Stimulated activated CD8-positive, alpha-beta memory T cell treated with anti-CD3 and anti-CD28 coated beads, Interleukin-15, amount 100 ng/mL, for 4 hours (primary cell): ENCODE results near the gene USP3.

Experiments used
- DNase-seq, 2 donors: peaks; one replicate each; pipeline ENCODE4 v3.0.0-alpha.2; 2020; ENCODE audit warnings: low read depth in 2 of 2

The USP3 gene

GRCh38 chr15:63504247-63504978 lies at the start of gene USP3:
TSS of gene USP3 (plus strand) at chr15:63504593. CDS start at chr15:63504740, 147 bp downstream.
- DNase-seq: peak; percentile 84 to 94

DNA sequence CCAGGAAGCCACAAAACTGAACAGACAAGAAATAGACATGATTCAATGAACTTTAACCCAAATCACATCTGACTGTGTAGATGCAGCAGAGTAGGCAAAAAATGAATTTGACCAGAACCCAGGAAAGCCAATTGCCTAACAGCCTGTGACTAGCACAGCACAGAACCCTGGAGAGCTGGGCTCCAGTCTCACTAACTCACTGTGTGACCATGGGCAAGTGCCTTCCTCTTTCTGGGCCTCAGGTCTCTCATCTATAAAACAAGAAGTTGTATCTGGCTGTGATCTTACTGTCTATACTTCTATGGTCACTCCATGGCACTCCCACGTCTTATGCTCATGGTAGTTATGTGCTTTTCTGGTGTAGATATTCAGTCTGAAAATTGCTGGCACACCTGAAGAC lies 48.1 kb upstream of the USP3 start:
- no peak for DNase-seq

DNA sequence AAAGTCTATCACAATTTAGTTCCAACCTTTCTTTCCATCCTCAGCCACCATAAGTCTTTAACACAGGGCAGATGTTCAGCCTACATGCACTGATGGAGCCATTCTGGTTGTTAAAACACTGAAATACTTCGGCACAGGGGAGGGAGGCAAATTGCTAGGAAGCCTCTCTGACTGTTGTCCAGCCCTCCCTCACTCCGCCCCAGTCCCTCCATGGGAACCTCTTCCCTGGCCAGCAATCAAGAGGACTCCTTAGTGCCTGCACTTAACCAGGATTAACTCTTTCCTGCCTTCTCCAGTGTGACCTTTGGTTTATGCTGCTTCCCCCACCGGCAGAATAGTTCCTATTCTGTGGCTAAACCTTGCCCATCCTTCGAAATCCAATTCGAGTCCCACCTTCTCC lies 47.0 kb upstream of the USP3 start:
- DNase-seq: no peak

DNA sequence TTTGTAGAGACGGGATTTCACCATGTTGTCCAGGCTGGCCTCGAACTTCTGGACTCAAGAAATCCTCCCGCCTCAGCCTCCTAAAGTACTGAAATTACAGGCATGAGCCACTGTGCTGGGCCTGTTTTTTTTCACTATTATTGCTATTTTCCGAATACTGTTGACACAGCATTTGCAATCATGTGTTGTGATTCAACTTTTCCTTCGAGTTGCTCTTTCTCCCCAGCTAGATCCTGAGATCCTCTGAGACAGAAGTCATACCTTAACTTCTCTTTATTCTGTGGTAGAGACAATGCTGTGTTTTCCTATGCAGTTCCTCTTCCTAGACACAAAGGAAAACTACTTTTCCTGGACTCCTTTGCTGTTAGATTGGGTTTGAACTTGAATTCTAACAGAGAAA lies 46.4 kb upstream of the USP3 start:
- no peak for DNase-seq

- no peak for DNase-seq
Measured at GRCh38 chr15:63458794-63459395, 45.5 kb upstream of the USP3 start.

DNA sequence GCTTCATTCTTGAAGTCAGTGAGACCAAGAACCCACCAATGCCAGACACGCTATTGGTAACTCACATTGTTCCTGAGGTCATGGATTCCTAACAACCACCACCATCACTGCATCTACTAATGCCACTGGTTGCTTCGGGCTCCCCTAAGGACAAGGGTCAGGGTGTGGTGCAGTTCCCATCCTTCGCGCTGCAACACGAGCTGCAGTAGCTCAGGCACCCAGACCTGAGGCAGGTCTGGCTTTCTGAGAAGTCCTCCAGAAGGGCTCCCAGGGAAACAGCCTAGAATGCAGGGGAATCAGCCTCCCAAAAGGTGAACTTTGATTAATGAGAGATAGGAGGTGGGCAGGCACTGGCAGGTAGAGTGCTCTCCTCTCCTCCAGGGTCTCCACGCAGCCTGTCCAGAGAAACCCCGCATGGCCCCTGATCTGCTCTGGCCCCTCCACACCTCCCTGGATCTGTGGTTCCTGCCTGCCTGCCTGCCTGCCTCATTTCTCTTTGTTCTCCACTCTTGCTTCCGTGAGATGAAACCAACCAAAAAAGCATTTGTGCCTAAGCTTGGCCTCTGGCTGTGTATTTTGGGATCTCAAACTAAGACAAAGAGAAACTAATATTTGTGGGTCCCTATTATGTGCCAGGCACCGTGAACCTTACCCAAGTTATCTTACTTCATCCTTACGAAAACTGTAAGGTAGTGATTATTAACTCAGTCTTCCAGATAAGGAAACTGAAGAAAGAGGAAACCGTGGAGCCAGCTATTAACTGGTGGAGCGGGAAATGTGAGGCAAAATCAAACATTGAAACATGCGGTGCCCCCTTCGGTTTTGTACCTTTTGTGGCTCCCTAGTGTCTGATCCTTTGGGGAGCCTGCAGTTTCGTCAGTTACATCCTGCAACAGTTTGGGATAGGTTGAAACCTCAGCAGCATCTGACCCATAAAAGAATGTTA lies 43.9 kb upstream of the USP3 start:
- no peak for DNase-seq

DNA sequence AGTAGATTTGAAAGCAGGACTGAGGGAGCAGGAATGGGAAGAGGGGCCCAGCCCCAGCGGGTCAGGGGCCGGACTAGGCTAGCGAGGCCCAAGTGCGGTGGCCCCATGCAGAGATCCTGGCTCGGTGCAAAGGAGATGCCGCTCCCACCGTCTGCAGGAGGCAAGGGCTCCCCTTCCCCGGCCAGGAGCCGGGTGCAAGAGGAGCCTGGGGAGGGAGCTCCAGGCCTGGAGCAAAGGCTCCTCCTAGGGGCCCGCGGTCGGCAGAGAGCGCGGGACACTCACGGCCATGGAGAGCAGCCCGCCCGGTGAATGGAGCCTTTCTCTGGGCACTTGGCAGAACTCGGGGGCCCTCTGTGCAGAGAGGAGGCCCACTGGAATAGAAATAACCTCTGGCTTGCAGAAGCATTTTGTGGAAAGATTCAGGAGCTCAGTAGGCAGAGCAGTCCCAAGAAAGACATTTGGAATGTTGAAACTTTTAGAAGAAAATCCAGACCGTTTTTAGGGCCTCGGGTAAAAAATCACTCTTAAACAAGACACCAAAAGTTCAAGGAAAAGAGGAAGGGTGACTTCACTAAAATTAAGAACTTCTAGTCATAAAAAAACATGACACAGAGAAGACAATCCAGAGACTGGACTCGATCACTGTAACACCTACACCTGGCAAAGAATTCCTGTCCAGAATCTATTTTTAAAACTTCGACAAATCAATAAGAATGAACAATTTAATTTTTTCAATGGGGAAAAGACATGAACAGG lies 43.0 kb upstream of the USP3 start:
- DNase-seq: no peak

DNA sequence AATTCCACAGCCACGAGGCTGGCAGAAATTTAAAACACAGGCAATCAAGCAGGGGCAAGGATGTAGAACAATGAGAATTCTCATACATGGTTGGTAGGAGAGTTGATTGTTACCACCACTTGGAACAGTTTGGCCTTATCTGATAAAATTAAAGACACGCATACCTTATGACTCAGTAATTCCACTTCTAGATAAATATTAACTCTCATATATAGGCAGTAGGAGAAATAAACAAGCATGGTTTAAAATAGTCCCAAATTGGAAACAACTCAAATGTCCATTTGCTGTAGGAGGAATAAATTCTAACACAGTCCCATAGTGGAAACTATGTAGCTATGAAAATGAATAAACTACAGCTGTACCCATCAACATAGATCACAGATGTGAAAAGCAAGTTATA lies 42.3 kb upstream of the USP3 start:
- DNase-seq: no peak

GRCh38 chr15:63463036-63463435 lies 41.4 kb upstream of the USP3 start:
- DNase-seq: no peak

DNA sequence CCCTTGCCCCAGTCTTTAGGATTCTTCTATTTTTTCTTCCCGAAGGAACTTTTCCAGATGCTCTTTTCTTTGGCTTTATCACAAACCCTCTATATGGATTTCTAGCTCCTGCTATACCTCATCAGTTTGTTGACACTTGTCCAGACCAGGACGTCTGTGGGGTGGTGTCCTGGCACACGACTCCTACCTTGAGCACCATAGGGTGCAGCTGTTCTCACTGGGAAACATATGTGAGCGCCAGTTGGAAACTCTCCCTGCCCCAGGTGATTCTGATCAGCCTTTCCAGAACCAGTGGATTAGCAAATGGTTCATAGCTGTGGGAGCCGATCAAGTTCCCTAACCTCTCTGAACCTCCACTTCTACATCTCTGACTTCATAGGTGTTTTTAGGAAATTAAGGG lies 40.6 kb upstream of the USP3 start:
- DNase-seq: no peak

- DNase-seq: no peak
Measured at GRCh38 chr15:63465104-63465503, 39.3 kb upstream of the USP3 start.

DNA sequence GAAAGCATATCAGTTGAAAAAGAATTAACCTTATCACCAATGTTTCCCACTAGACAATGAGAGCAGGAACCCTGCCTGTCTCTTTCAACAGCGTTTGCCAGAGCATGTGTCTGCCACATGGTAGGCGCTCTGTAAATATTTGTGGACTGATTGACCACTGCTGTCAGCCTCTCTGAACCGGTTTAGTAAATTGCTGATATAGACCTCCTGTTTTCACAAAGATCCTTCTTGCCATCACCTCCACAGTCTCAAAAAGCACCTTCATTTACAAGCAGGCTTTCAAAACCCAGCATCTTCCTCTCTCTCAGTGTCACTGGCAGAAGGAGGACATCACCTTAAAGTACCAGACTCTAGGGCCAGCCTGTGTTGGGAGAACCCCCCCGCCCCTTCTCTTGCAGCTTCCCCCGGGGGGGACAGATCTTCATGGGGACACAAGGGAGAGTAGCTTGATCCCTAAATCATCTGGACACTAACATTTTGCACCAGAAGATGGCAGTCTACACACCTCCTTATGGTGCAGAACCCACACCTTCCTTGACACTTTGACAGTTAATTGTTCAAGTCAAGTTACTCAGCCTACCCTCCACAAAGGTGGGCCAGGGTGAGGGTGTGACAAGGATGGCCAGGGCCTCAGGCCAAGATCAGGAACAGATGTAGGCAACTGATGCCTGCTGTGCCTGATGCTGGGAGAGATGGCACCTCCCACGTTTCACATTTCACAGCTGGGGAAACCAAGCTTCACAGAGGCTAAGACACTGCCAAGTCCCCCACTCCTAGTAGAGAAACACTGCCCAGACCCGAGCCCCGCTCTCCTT lies 37.8 kb upstream of the USP3 start:
- DNase-seq: no peak

GRCh38 chr15:63469190-63469589 lies 35.2 kb upstream of the USP3 start:
- DNase-seq: no peak

- no peak for DNase-seq
Measured at GRCh38 chr15:63469984-63470383, 34.4 kb upstream of the USP3 start.

- no peak for DNase-seq
Measured at GRCh38 chr15:63473007-63473748, 31.2 kb upstream of the USP3 start.

GRCh38 chr15:63473749-63473998 lies 30.7 kb upstream of the USP3 start:
- no peak for DNase-seq

GRCh38 chr15:63473999-63474809 lies 30.2 kb upstream of the USP3 start:
- DNase-seq: peak in 1 of 2 donors; percentile 39

- DNase-seq: no peak
Measured at GRCh38 chr15:63474810-63475316, 29.5 kb upstream of the USP3 start.

DNA sequence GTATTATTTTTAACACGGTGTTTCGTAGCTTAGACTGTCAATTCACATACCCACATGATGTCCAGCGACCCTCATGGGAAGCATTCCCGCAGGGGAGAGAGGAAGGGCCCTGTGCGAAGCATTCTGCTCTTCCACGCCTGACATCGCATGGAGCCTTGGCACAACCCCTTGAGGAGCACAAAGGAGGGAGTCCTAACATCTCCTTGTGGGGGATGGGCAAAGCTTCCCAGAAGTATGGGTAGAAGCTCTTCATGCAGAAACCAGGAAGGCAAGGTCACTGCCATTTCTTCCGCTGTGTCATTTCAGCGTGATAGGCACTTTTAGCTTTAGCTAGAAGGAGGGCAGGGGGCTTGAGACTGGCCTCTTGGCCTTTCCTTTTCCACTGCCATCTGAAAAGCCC lies 28.7 kb upstream of the USP3 start:
- no peak for DNase-seq
